Stimulated activated naive CD8-positive, alpha-beta T cell treated with anti-CD3 and anti-CD28 coated beads, Interleukin-15, amount 100 ng/mL, for 72 hours (primary cell): ENCODE data around the gene NR6A1.

ENCODE experiments used
- ATAC-seq: fragments of 150-1000 bp; cut with Tn5 transposase; 2 replicates; pipeline ENCODE4 v1.10.0; 2021; ENCODE audit warnings: mild to moderate bottlenecking, moderate library complexity
- DNase-seq, 2 donors: peaks; one replicate each; pipeline ENCODE4 v3.0.0; 2021 to 2022
- H3K27ac Mint-ChIP-seq, 2 donors: one replicate each; pipeline ENCODE4 v1.8.0; 2022; ENCODE audit warnings: mild to moderate bottlenecking in 2 of 2, mixed read lengths in 2 of 2, moderate library complexity in 2 of 2
- H3K27me3 Mint-ChIP-seq: one replicate; pipeline ENCODE4 v1.8.0; 2022; ENCODE audit warnings: mixed read lengths
- H3K4me1 Mint-ChIP-seq: one replicate; pipeline ENCODE4 v1.8.0; 2022; ENCODE audit warnings: mild to moderate bottlenecking, mixed read lengths
- H3K4me3 Mint-ChIP-seq, 2 donors: one replicate each; pipeline ENCODE4 v1.8.0; 2022; ENCODE audit warnings: mild to moderate bottlenecking in 2 of 2, mixed read lengths in 2 of 2, moderate library complexity in 1 of 2
- H3K9me3 Mint-ChIP-seq, 2 donors: one replicate each; pipeline ENCODE4 v1.8.0; 2022; ENCODE audit warnings: mixed read lengths in 2 of 2

The NR6A1 gene

DNA sequence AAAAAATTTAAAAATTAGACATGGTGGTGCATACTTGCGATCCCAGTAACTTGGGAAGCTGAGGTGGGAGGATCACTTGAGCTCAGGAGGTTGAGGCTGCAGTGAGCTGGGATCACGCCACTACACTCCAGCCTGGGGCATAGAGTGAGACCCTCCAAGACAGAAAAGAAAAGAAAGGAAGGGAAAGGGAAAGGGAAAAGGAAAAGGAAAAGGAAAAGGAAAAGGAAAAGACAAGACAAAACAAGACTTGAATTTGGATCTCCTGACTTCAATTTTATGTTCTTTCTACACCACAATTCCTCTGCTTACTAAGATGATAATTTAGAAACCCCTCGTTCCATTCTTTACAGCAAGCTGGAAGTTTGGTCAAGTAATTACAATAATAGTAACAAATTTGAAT lies 88.1 kb downstream of the NR6A1 start:
- Mint-ChIP-seq H3K27ac (no peak overlapping the region), H3K27me3 (no peaks in the 10 kb centered on the region), H3K9me3 (no peaks in the 10 kb centered on the region), H3K4me3 (no peak overlapping the region), H3K4me1 (no peaks in the 10 kb centered on the region)
- ATAC-seq, result no peak
- no peak for DNase-seq

DNA sequence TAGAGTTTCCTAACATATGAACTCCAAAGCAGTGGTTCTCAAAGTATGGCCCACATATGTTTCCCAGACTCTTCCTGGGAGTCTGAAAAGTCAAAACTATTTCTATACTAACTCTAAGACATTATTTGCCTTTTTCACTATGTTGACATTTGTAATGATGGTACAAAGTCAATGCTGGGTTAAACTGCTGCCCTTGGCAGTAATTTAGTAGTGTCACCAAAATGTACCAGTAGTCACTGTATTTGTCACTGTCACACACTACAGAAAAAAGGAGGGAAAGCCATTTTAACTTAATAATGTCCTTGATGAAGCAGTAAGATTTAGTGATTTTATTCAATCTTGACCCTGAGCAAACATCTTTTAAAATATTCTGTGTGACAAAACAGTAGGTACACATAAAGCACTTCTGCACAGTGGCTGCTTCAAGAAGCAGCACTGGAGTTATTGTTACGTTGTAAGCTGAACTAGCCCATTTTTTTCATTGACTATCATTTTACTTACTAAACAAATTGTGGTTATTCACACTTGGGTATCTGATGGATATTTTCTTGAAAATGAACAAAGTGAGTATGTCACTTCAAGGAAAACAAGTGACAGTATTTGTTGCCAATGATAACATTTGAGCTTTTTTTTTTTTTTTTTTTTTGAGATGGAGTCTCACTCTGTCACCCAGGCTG lies 90.3 kb downstream of the NR6A1 start:
- Mint-ChIP-seq H3K9me3 (no peaks in the 10 kb centered on the region), H3K4me1 (no peaks in the 10 kb centered on the region), H3K27ac (no peak overlapping the region), H3K27me3 (no peaks in the 10 kb centered on the region), H3K4me3 (no peak overlapping the region)
- ATAC-seq (no peak), DNase-seq (no peak)

DNA sequence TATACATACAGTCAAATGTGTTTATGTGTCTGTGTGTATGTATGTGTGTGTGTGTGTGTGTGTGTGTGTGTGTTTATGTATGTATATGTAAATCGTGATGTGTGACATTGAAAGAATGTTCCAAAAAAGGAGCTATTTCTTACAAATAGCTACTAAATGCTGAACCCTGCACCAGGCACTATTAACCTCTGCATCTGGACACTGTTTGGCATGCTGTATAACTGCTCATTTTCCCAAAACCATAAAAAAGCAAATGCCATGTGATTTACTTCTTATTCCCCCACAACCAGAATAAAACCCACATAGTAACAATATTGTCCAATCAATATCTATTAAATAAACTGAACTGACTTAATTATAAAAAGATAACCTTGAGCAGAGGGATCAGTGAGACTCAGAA lies 91.1 kb downstream of the NR6A1 start:
- Mint-ChIP-seq H3K27ac (no peak overlapping the region), H3K4me3 (no peak overlapping the region), H3K4me1 (no peaks in the 10 kb centered on the region), H3K27me3 (no peaks in the 10 kb centered on the region), H3K9me3 (no peaks in the 10 kb centered on the region)
- no peak for ATAC-seq
- DNase-seq, result no peak

DNA sequence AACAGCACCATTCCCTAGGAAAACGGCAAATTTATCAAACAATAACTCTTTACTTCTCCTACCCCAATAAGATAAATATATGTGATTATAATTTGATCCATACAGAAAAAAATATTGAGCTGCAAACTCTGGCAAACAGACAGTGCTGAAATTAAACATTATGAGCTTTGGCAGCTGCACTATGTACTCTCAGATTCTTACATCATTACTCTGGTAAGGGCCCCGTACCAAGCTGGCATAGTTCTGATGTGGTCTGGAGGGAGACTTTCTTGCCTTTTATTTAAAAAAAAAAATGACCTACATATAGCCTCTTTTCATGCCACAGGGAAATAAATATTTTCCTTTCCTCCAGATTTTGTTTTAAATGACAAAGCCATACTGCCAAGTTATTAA lies 95.0 kb downstream of the NR6A1 start:
- H3K4me1 Mint-ChIP-seq, result peaks cover 11% of the 10 kb centered on the region
- H3K27me3 Mint-ChIP-seq, result no peaks in the 10 kb centered on the region
- DNase-seq, result no peak
- H3K4me3 Mint-ChIP-seq, result no peak overlapping the region
- no peak for ATAC-seq
- no peak overlapping the region for H3K27ac Mint-ChIP-seq
- peaks cover 0 to 6% of the 10 kb centered on the region in 2 donors for H3K9me3 Mint-ChIP-seq

DNA sequence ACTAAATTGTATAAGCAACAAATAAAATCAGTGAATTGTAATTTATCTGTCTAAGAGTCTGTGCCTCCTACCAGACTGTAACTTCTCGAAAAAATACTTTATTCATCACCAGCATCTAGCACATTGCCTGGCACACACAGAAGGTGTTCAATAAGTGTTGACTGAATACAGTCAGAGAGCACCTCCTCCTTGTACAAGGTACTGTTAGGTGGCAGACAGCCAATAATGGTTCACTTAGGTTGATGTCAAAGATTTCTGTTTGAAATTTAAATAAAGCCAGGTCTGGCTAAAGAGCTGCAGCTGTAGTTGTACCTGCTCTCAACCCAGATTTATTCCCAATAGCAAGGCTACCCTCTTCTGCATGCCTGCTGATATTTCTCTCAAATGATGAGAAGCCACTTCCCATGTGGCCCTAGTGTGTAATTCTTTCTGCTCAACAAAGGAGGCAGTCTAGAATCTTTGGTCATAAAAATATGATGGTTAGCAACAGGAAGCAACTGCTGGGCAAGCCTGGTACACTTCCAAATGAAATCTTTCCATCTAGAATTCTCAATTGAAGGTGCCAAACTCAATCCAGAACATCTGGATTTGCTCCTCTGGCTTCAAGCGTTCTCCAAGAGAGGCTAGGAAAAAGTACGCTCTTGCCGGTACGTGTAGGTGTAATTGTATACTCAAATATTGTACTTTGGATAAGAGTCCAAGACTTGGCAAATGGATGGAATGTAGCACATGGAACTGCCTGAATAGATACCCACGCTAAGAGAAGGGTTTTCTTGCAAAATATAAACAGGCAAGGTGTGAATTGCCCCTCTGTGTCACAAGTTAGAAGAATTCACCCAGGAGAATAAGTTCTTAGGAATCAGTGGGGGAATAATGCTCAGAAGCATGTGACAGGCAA lies 95.6 kb downstream of the NR6A1 start:
- no peak for ATAC-seq
- DNase-seq, result no peak
- no peaks in the 10 kb centered on the region for H3K27me3 Mint-ChIP-seq
- no peak overlapping the region for H3K4me3 Mint-ChIP-seq
- peaks cover 0 to 6% of the 10 kb centered on the region in 2 donors for H3K9me3 Mint-ChIP-seq
- no peak overlapping the region for H3K27ac Mint-ChIP-seq
- H3K4me1 Mint-ChIP-seq, result peaks cover 11% of the 10 kb centered on the region

DNA sequence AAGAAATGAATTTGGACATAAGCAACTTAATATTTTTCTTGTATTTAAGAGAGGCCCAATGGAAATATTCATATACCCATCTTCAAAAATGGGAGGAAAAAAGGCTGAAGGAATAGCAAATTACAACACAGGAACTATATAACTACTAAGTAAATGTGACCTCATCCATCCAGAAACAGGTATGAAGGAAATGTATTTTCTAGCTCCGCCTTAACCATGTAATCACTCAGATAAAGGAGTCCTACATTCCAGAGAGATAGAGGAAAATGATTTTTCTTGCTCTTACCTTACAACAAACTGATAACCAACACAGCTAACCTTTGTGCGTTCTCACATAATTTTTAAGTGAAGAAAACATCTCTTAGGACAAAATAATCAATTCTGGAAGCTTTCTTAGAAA lies 96.5 kb downstream of the NR6A1 start:
- Mint-ChIP-seq H3K9me3 (peaks cover 0 to 6% of the 10 kb centered on the region in 2 donors), H3K4me1 (peaks cover 11% of the 10 kb centered on the region), H3K4me3 (no peak overlapping the region), H3K27ac (no peak overlapping the region), H3K27me3 (no peaks in the 10 kb centered on the region)
- no peak for ATAC-seq
- no peak for DNase-seq

DNA sequence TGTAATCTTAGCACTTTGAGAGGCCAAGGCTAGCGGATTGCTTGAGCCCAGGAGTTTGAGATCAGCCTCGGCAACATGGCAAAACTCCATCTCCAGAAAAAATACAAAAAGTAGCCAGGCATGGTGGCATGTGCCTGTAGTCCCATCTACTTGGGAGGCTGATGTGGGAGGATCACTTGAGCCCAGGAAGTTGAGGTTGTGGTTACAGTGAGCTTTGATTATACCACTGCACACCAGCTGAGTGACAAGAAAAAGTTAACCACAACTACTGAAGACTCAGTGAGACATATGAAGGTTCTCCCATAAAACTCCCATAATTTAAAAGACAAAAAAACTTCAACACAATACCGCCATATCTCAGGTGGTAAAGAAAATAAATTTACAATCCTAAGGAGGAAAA lies 98.0 kb downstream of the NR6A1 start:
- no peak for DNase-seq
- ATAC-seq, result no peak
- Mint-ChIP-seq H3K9me3 (peaks cover 0 to 6% of the 10 kb centered on the region in 2 donors), H3K4me1 (peaks cover 11% of the 10 kb centered on the region), H3K4me3 (no peak overlapping the region), H3K27me3 (no peaks in the 10 kb centered on the region), H3K27ac (no peak overlapping the region)

DNA sequence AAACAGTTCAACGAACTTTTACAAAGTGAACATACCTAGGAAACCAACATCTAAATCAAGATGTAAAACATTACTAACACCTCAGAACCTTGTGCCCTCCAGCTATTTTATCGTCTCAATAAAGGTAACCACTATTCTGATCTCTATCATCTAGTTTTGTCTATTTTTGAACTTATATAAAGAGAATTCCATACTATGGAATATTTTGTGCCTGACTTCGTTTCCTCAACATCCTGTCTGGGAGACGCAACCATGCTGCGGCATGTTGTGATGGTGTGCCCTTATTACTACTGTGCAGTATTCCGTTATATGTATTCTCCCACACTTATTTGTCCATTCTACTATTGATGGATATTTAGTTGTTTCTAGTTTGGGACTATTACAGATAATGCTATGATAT lies 99.2 kb downstream of the NR6A1 start:
- H3K4me1 Mint-ChIP-seq, result peaks cover 11% of the 10 kb centered on the region
- ATAC-seq (no peak), DNase-seq (no peak)
- H3K27ac Mint-ChIP-seq, result no peak overlapping the region
- H3K27me3 Mint-ChIP-seq, result no peaks in the 10 kb centered on the region
- H3K9me3 Mint-ChIP-seq, result peaks cover 0 to 6% of the 10 kb centered on the region in 2 donors
- no peak overlapping the region for H3K4me3 Mint-ChIP-seq

DNA sequence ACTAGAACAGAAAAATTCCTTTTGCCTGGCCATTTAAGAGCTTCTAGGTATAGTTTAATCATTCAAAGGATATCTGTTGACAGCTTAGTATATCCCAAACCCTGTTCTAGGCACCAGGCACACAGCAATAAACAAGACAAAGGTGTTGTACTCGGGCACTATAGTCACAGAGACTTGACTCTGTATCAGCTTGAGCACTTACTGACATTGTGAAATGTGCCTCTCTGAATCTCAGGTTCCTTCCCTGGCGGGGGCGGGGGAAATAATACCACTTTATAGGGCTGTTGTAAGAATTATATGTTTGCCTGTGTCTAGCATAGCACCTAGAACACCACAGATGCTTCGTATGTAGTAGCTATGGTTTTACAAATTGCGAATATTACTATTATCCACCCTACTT lies 104.5 kb downstream of the NR6A1 start:
- ATAC-seq (no peak), DNase-seq (no peak)
- H3K27me3 Mint-ChIP-seq, result no peaks in the 10 kb centered on the region
- no peaks in the 10 kb centered on the region for H3K9me3 Mint-ChIP-seq
- no peak overlapping the region for H3K27ac Mint-ChIP-seq
- H3K4me1 Mint-ChIP-seq, result no peaks in the 10 kb centered on the region
- H3K4me3 Mint-ChIP-seq, result no peak overlapping the region

DNA sequence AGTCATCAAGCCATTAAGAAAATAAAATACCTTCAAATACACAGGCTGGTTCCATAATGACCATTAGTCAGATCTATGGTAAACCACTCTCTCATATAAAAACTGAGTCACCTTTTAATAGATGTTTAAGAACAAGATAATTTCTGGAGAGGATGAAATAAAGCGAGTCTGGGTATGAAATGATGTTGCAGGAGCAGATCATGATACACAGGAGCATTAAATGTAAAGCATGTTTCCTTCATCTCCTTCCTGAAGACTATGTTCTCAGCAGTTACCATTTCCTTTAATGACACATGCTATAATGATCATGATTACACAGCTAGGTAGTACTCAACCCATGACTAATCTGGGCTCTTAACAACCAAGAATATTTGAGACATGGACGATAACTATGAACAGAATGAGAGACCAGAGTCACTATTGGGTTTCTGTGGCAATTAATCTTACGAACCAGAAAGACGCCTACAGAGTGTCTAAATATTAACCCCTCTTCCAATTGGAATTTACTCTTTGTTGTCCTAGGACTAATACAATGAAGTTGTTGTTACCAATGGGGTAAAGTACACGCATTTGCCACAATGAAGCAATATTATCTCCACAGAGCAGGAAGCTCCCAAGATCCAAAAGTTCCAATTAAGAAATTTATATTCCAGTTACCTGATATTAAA lies 105.6 kb downstream of the NR6A1 start:
- DNase-seq (no peak), ATAC-seq (peak; percentile 37)
- Mint-ChIP-seq H3K4me1 (peaks cover under 1% of the 10 kb centered on the region), H3K27ac (no peak overlapping the region), H3K4me3 (no peak overlapping the region), H3K9me3 (no peaks in the 10 kb centered on the region), H3K27me3 (no peaks in the 10 kb centered on the region)

DNA sequence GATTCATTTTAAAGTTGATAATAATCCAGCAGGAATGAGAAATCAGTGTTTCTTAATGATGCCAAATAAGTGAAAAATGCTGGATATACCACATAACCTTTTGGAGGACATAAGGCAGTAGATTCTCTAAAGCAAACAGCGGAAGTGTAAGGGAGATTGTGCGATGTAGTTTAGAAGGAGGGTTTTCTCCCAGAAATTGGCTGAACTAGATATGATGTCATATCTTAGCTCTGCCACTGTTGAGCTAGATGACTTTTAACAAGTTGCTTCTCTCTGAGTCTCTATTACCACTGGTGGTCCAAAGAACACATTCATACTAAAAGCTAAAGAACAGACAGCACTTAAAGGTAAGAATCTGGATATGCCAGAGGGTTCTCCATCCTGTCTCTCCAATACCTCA lies 107.0 kb downstream of the NR6A1 start:
- H3K27ac Mint-ChIP-seq, result no peak overlapping the region
- no peak for ATAC-seq
- peaks cover 12% of the 10 kb centered on the region for H3K4me1 Mint-ChIP-seq
- no peak for DNase-seq
- no peak overlapping the region for H3K4me3 Mint-ChIP-seq
- H3K27me3 Mint-ChIP-seq, result no peaks in the 10 kb centered on the region
- H3K9me3 Mint-ChIP-seq, result no peaks in the 10 kb centered on the region

DNA sequence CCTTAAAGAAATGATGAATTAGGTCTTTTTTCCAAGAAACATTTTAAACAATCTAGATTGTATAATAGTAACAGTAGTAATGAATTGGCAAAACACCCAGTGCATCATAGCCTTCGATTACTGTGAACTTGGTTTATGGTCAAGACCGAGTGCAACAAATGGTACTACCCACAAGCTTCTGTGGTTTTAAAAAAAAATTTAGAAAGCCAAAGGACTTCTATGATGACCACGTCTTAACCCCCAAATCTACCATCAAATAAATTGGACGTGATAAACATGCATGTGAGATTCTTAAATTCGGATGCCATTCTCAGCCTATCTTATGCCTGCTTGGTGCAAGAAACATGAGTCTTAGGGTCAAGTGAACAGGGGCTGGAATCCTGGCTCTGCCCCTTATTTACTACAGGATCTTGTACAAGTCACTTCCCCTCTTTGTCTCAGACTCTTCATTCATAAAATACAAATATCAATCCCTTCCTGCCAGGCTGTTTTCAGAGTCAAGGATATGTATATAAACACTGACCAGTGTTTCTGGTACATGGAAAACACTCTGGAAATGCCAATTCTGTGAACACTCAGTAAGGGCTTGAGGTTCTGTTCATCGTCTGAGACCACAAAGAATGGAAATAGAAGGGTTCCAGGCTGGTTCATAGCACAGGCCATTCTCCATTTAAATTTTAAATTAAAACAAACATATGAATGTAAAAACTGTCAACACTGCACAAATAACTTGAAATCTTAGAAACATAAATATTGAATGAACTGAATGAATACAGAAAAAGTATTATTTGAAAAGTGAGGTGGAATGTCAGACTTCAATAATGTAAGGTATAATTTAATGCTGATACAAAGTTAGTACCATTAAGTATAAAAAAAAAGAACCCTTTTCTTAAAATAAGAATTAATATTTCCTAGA lies 107.8 kb downstream of the NR6A1 start:
- no peak for ATAC-seq
- Mint-ChIP-seq H3K27ac (no peak overlapping the region), H3K9me3 (no peaks in the 10 kb centered on the region), H3K4me3 (no peak overlapping the region), H3K27me3 (no peaks in the 10 kb centered on the region), H3K4me1 (peaks cover 14% of the 10 kb centered on the region)
- no peak for DNase-seq

DNA sequence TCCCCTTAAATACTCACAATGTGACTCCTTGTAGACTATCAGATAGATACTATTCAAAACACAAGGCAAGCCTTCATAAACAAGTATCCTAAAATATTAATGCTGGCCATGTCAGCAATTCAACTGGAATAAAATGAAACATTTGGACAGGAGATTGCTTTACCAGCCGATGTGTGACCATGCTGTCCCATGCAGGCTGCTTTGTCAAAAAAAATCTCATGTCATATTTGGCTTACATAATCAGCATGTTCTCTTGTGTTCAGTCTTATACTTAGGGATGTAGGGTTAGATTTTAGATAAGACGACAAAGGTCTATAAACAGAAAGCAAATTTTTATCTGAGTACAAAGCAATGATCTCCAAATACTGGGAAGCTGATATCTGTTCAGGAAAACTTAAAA lies 108.5 kb downstream of the NR6A1 start:
- no peak for DNase-seq
- ATAC-seq, result no peak
- Mint-ChIP-seq H3K4me1 (peaks cover 21% of the 10 kb centered on the region), H3K9me3 (no peaks in the 10 kb centered on the region), H3K4me3 (no peak overlapping the region), H3K27ac (no peak overlapping the region), H3K27me3 (no peaks in the 10 kb centered on the region)

DNA sequence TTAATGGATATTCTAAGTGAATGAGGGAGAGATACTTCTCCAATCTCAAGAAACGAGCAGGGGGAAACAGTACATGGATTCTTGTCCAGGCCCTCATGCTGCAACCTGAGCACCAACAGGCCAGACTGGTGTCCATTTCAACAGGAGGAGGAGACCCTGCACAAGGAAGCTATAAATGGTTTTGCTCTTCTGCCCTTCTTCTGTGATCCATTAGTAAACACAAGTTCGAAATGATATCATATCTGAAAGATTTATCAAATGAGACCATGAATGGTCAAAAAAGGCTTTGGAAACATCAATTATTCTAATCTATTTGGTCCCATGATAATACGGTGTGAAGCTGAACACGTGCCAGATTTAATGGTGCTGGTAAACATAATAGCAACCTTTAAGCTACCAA lies 109.8 kb downstream of the NR6A1 start:
- H3K9me3 Mint-ChIP-seq, result no peaks in the 10 kb centered on the region
- no peak for ATAC-seq
- DNase-seq, result no peak
- H3K4me1 Mint-ChIP-seq, result peaks cover 21% of the 10 kb centered on the region
- peak overlapping the region in 1 of 2 donors; percentile 26 for H3K4me3 Mint-ChIP-seq
- no peaks in the 10 kb centered on the region for H3K27me3 Mint-ChIP-seq
- no peak overlapping the region for H3K27ac Mint-ChIP-seq

DNA sequence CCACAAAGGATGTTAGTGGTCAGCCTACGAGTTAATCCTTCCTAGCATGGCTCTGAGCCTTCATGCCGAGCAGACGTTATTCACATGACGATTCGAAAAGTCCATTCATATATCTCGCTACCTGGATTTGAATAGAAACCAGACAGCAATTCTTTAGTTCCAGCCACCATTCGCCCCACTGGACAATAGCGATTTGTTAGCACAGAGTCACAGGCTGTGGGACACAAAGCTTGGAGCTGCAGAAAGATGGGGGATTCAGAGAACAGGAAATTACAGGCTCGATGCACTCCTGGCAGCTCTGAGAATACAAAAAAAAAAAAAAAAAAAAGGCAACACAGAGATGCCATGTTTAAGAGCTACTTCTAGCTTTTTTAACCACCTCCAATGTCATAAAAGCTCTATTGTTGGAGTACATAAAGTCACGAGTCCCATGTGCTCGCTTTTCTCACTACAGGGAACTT lies 110.7 kb downstream of the NR6A1 start:
- H3K4me1 Mint-ChIP-seq, result peaks cover 21% of the 10 kb centered on the region
- no peaks in the 10 kb centered on the region for H3K27me3 Mint-ChIP-seq
- peak overlapping the region; percentile 49 to 76 for H3K27ac Mint-ChIP-seq
- no peaks in the 10 kb centered on the region for H3K9me3 Mint-ChIP-seq
- no peak for ATAC-seq
- DNase-seq, result peak in 1 of 2 donors; percentile 3
- peak overlapping the region; percentile 81 to 97 for H3K4me3 Mint-ChIP-seq
